ENCODE measurements around the gene DLGAP1. TPM values are rescaled to one million over a fixed set of nuclear protein-coding genes. Genes with fewer than 3 reads are reported as not detected.

DLGAP1 gene
- total and polyA plus RNA-seq, 10 of the 15 experiments (the other 5 are each of a cell fraction or from before 2014, with no cell fraction given): 0.23 to 27.6 (median 1.9) TPM

GRCh38 chr18:3595369-3596273 is 859.5 kb downstream of the DLGAP1 start:
- in situ Hi-C loops (cut with MboI): loop anchor here (5.0 to 10.0 kb wide), 3 partner anchors 143 to 621 kb away; partner anchors contain the start of gene TGIF1
- TF ChIP-seq NRF1 (conservative IDR thresholded peaks at IDR 0.05; ENCODE audit: low read depth, low read length) (no peak), ATF7 (IDR thresholded peaks at IDR 0.05; ENCODE audit: low read depth) (peak; percentile 46; the same call in 1 of the 2 replicates), CHD1 (IDR thresholded peaks at IDR 0.05; ENCODE audit: low read depth, low read length) (no peak), MTA3 (IDR thresholded peaks at IDR 0.05; ENCODE audit: borderline replicate concordance, low read length) (peak; percentile 80; the same call in 1 of the 2 replicates), POLR2AphosphoS5 (IDR thresholded peaks at IDR 0.05; ENCODE audit: low read length) (peak; percentile 55; the same call in 1 of the 2 replicates), BCL11A (IDR thresholded peaks at IDR 0.05; ENCODE audit: low read depth, low read length) (no peak), HDAC6 (IDR thresholded peaks at IDR 0.05; ENCODE audit: unreplicated experiment) (no peak), IKZF2 (IDR thresholded peaks at IDR 0.05) (peak; percentile 87), HCFC1 (IDR thresholded peaks at IDR 0.05; ENCODE audit: low read length) (no peak), FOXK2 (IDR thresholded peaks at IDR 0.05) (no peak), ZNF274 (IDR thresholded peaks at IDR 0.05; ENCODE audit: insufficient read depth, insufficient read length) (no peak), ZBTB11 (CRISPR knock-in tag; IDR thresholded peaks at IDR 0.05) (no peak), MXI1 (IDR thresholded peaks at IDR 0.05; ENCODE audit: low read depth, low read length) (no peak; the same call in 1 of the 2 replicates), BACH1 (IDR thresholded peaks at IDR 0.05; ENCODE audit: borderline replicate concordance) (no peak; the same call in 1 of the 2 replicates)
- TF ChIP-seq, protein P1, sequence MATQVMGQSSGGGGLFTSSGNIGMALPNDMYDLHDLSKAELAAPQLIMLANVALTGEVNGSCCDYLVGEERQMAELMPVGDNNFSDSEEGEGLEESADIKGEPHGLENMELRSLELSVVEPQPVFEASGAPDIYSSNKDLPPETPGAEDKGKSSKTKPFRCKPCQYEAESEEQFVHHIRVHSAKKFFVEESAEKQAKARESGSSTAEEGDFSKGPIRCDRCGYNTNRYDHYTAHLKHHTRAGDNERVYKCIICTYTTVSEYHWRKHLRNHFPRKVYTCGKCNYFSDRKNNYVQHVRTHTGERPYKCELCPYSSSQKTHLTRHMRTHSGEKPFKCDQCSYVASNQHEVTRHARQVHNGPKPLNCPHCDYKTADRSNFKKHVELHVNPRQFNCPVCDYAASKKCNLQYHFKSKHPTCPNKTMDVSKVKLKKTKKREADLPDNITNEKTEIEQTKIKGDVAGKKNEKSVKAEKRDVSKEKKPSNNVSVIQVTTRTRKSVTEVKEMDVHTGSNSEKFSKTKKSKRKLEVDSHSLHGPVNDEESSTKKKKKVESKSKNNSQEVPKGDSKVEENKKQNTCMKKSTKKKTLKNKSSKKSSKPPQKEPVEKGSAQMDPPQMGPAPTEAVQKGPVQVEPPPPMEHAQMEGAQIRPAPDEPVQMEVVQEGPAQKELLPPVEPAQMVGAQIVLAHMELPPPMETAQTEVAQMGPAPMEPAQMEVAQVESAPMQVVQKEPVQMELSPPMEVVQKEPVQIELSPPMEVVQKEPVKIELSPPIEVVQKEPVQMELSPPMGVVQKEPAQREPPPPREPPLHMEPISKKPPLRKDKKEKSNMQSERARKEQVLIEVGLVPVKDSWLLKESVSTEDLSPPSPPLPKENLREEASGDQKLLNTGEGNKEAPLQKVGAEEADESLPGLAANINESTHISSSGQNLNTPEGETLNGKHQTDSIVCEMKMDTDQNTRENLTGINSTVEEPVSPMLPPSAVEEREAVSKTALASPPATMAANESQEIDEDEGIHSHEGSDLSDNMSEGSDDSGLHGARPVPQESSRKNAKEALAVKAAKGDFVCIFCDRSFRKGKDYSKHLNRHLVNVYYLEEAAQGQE (IDR thresholded peaks at IDR 0.05; ENCODE audit: low read depth, low read length): no peak

More at GRCh38 chr18:3595369-3596273, 859.5 kb downstream of the DLGAP1 start:
- Histone ChIP-seq H3K27ac (ENCODE audit: control insufficient read depth, insufficient read depth) (peak overlapping the region; percentile 90), H3K4me1 (ENCODE audit: control insufficient read depth, insufficient read depth, low read length) (peaks cover 37% of the 10 kb centered on the region), H3K9ac (ENCODE audit: control insufficient read depth, insufficient read depth, low read length) (peak overlapping the region; percentile 41), H4K20me1 (ENCODE audit: control insufficient read depth, insufficient read depth) (no peaks in the 10 kb centered on the region), H3K79me2 (ENCODE audit: control insufficient read depth, insufficient read depth, low read length) (no peaks in the 10 kb centered on the region), H3K4me3 (peak overlapping the region; percentile 43; the same call in 1 of the 2 replicates), H3K36me3 (ENCODE audit: control insufficient read depth in 2 of 2, insufficient read depth in 2 of 2, low read length in 1 of 2) (no peaks in the 10 kb centered on the region), H3K9me3 (replicated peaks; ENCODE audit: control insufficient read depth, insufficient read depth, low read length) (no peaks in the 10 kb centered on the region), H3K4me2 (ENCODE audit: control insufficient read depth, insufficient read depth) (peak overlapping the region; percentile 58), H2AFZ (ENCODE audit: control insufficient read depth, low read depth, low read length) (peak overlapping the region; percentile 57), H3K27me3 (replicated peaks in 1 of 2; ENCODE audit: control insufficient read depth in 2 of 2, insufficient read depth in 2 of 2, low read length in 1 of 2) (no peaks in the 10 kb centered on the region)
- 28% methylated on average over 7 of the region's 7 CpGs for WGBS (ENCODE audit: insufficient coverage, insufficient replicate concordance, low lambda C conversion rate, missing lambda C conversion rate)
- intact Hi-C loops (cut with micrococcal nuclease; ENCODE audit: unreplicated experiment): loop anchor here (1.0 to 2.0 kb wide), 2 partner anchors 71 to 315 kb away; no protein-coding TSS in a partner anchor
- BruUV-seq (replicated peaks): no TSS peak
- ChIA-PET POLR2A (interaction anchor here (0.6 to 1.9 kb wide), 10 partner anchors 10 to 679 kb away, joined by 3 to 8 read pairs (median 4); no protein-coding TSS in a partner anchor), SMC1A (ENCODE audit: uncharacterized antibody, unreplicated experiment) (interaction anchor here (0.6 to 5.4 kb wide), 30 partner anchors 8 to 390 kb away, joined by 3 to 59 read pairs (median 6); no protein-coding TSS in a partner anchor), RAD21 (ENCODE audit: unreplicated experiment) (interaction anchor here (0.7 to 5.5 kb wide), 19 partner anchors 8 to 400 kb away, joined by 3 to 56 read pairs (median 8); no protein-coding TSS in a partner anchor), CTCF (interaction anchor here (0.6 to 5.2 kb wide), 29 partner anchors 7 to 1463 kb away, joined by 3 to 96 read pairs (median 5); no protein-coding TSS in a partner anchor)
- peak; percentile 82 for DNase-seq (ENCODE audit: low read depth, low spot score)
- peak; percentile 79 for ATAC-seq
- FAIRE-seq: peak; percentile 18
